HUES64 (cell line): ENCODE measurements around the gene OSTF1.

Experiments used
- H3K27ac ChIP-seq: 2 replicates; pipeline ENCODE4 v1.7.0; 2013; ENCODE audit warnings: low read depth, low read length, inconsistent platforms
- H3K27me3 ChIP-seq: 2 replicates; pipeline ENCODE4 v1.6.1; 2013; ENCODE audit warnings: mild to moderate bottlenecking, low read length; ENCODE audit not compliant: insufficient read depth
- H3K36me3 ChIP-seq: 2 replicates; pipeline ENCODE4 v1.6.1; 2013; ENCODE audit warnings: mild to moderate bottlenecking, low read length; ENCODE audit not compliant: insufficient read depth
- H3K4me1 ChIP-seq: 2 replicates; pipeline ENCODE4 v1.6.1; 2013; ENCODE audit warnings: mild to moderate bottlenecking, low read length, moderate library complexity; ENCODE audit not compliant: insufficient read depth
- H3K4me3 ChIP-seq: 2 replicates; pipeline ENCODE4 v1.5.1; 2013; ENCODE audit warnings: mild to moderate bottlenecking, low read length, moderate library complexity
- H3K9ac ChIP-seq: 2 replicates; pipeline ENCODE4 v1.6.1; 2013; ENCODE audit warnings: mild to moderate bottlenecking, low read depth, low read length
- H3K9me3 ChIP-seq: 2 replicates; pipeline ENCODE4 v1.6.1; 2013; ENCODE audit warnings: low read depth, low read length; ENCODE audit not compliant: insufficient read depth
- WGBS: fragments of 150-250, 120-280 bp; methylation state at CpG from one replicate; pipeline ENCODE4 v1.1.7; 2013; ENCODE audit warnings: missing lambda C conversion rate; 5-methylcytosine and 5-hydroxymethylcytosine counted together

The OSTF1 gene

GRCh38 chr9:75063556-75064305 is 24.6 kb upstream of the OSTF1 start:
- no peak overlapping the region for H3K27ac ChIP-seq
- H3K4me1 ChIP-seq = no peaks in the 10 kb centered on the region
- H3K9ac ChIP-seq = no peak overlapping the region
- no peaks in the 10 kb centered on the region for H3K27me3 ChIP-seq
- H3K36me3 ChIP-seq = no peaks in the 10 kb centered on the region
- H3K9me3 ChIP-seq = no peaks in the 10 kb centered on the region
- no peak overlapping the region for H3K4me3 ChIP-seq
- 78% methylated on average over 1 of the region's 1 CpG for WGBS

GRCh38 chr9:75064307-75065025 is 23.8 kb upstream of the OSTF1 start:
- WGBS = 97% methylated on average over 2 of the region's 2 CpGs
- no peaks in the 10 kb centered on the region for H3K27me3 ChIP-seq
- H3K36me3 ChIP-seq = no peaks in the 10 kb centered on the region
- H3K4me3 ChIP-seq = no peak overlapping the region
- H3K9ac ChIP-seq = no peak overlapping the region
- H3K4me1 ChIP-seq = peaks cover 7% of the 10 kb centered on the region
- H3K27ac ChIP-seq = no peak overlapping the region
- H3K9me3 ChIP-seq = no peaks in the 10 kb centered on the region

- 89% methylated on average over 1 of the region's 2 CpGs for WGBS
- Histone ChIP-seq H3K27ac (no peak overlapping the region), H3K4me3 (no peak overlapping the region), H3K9me3 (no peaks in the 10 kb centered on the region), H3K27me3 (no peaks in the 10 kb centered on the region), H3K9ac (no peak overlapping the region), H3K4me1 (peaks cover 14% of the 10 kb centered on the region), H3K36me3 (no peaks in the 10 kb centered on the region)
Measured at GRCh38 chr9:75065510-75065909, 22.8 kb upstream of the OSTF1 start.

- no peak overlapping the region for H3K27ac ChIP-seq
- H3K9ac ChIP-seq = no peak overlapping the region
- H3K4me3 ChIP-seq = no peak overlapping the region
- H3K4me1 ChIP-seq = peaks cover 17% of the 10 kb centered on the region
- no peaks in the 10 kb centered on the region for H3K36me3 ChIP-seq
- H3K9me3 ChIP-seq = no peaks in the 10 kb centered on the region
- no peaks in the 10 kb centered on the region for H3K27me3 ChIP-seq
- 82% methylated on average over 4 of the region's 4 CpGs for WGBS
Measured at GRCh38 chr9:75067894-75068293, 20.4 kb upstream of the OSTF1 start.

GRCh38 chr9:75069171-75069570 is 19.1 kb upstream of the OSTF1 start:
- Histone ChIP-seq H3K9me3 (no peaks in the 10 kb centered on the region), H3K27me3 (no peaks in the 10 kb centered on the region), H3K36me3 (no peaks in the 10 kb centered on the region), H3K9ac (no peak overlapping the region; the same call in 1 of the 2 replicates), H3K27ac (peak overlapping the region; percentile 60; the same call in 1 of the 2 replicates), H3K4me3 (no peak overlapping the region), H3K4me1 (peaks cover 17% of the 10 kb centered on the region)
- WGBS = 50% methylated on average over 1 of the region's 2 CpGs

GRCh38 chr9:75071530-75072122 is 16.7 kb upstream of the OSTF1 start:
- peaks cover 17% of the 10 kb centered on the region for H3K4me1 ChIP-seq
- H3K9me3 ChIP-seq = no peaks in the 10 kb centered on the region
- no peaks in the 10 kb centered on the region for H3K27me3 ChIP-seq
- H3K36me3 ChIP-seq = no peaks in the 10 kb centered on the region
- no peak overlapping the region for H3K27ac ChIP-seq
- no peak overlapping the region for H3K4me3 ChIP-seq
- no peak overlapping the region for H3K9ac ChIP-seq
- WGBS = 87% methylated on average over 5 of the region's 5 CpGs

- H3K27me3 ChIP-seq = no peaks in the 10 kb centered on the region
- H3K36me3 ChIP-seq = no peaks in the 10 kb centered on the region
- WGBS = 94% methylated on average over 4 of the region's 4 CpGs
- no peak overlapping the region for H3K9ac ChIP-seq
- no peak overlapping the region for H3K4me3 ChIP-seq
- H3K9me3 ChIP-seq = no peaks in the 10 kb centered on the region
- H3K27ac ChIP-seq = no peak overlapping the region
- H3K4me1 ChIP-seq = peaks cover 17% of the 10 kb centered on the region
Measured at GRCh38 chr9:75072895-75073294, 15.4 kb upstream of the OSTF1 start.

- Histone ChIP-seq H3K4me3 (no peak overlapping the region), H3K9ac (no peak overlapping the region), H3K27me3 (no peaks in the 10 kb centered on the region), H3K9me3 (no peaks in the 10 kb centered on the region), H3K36me3 (no peaks in the 10 kb centered on the region), H3K4me1 (peaks cover 18% of the 10 kb centered on the region), H3K27ac (no peak overlapping the region)
- 59% methylated on average over 2 of the region's 2 CpGs for WGBS
Measured at GRCh38 chr9:75081632-75082031, 6.7 kb upstream of the OSTF1 start.

GRCh38 chr9:75083188-75083970 is 4.9 kb upstream of the OSTF1 start:
- Histone ChIP-seq H3K36me3 (no peaks in the 10 kb centered on the region), H3K4me1 (peaks cover 23% of the 10 kb centered on the region), H3K27ac (no peak overlapping the region), H3K27me3 (no peaks in the 10 kb centered on the region), H3K9ac (no peak overlapping the region), H3K4me3 (no peak overlapping the region), H3K9me3 (no peaks in the 10 kb centered on the region)
- 39% methylated on average over 12 of the region's 12 CpGs for WGBS

GRCh38 chr9:75084081-75084672 is 4.1 kb upstream of the OSTF1 start:
- 82% methylated on average over 5 of the region's 5 CpGs for WGBS
- no peak overlapping the region for H3K9ac ChIP-seq
- H3K4me1 ChIP-seq = peaks cover 23% of the 10 kb centered on the region
- no peaks in the 10 kb centered on the region for H3K9me3 ChIP-seq
- no peak overlapping the region for H3K27ac ChIP-seq
- H3K36me3 ChIP-seq = no peaks in the 10 kb centered on the region
- peaks cover under 1% of the 10 kb centered on the region; the same call in 1 of the 2 replicates for H3K27me3 ChIP-seq
- H3K4me3 ChIP-seq = no peak overlapping the region
